SU-DHL-6 (cell line): ENCODE measurements around the gene ATP9B.

Experiments used
- CTCF ChIP-seq: fragments of 200-600 bp; sonication (generic); IDR thresholded peaks from one replicate; pipeline ENCODE4 v1.5.1; 2017; ENCODE audit warnings: antibody characterized with exemption, mild to moderate bottlenecking, low read length, moderate library complexity; ENCODE audit not compliant: insufficient read depth, poor library complexity, severe bottlenecking
- EZH2phosphoT487 ChIP-seq: fragments of 200-600 bp; sonication (generic), shearing (Covaris generic); conservative IDR thresholded peaks from 2 replicates; pipeline ENCODE4 v1.6.1; 2018; ENCODE audit warnings: mild to moderate bottlenecking, antibody characterized with exemption, low read length, moderate library complexity, mixed read lengths

- TF ChIP-seq CTCF = no peak
- no peak for TF ChIP-seq EZH2phosphoT487
Measured at GRCh38 chr18:79384151-79384807, 315.1 kb downstream of the ATP9B start.
